BE2C (cell line): ENCODE results near the gene TFF3.

Experiments used
- DNase-seq: peaks from one replicate; pipeline ENCODE4 v3.0.0-alpha.2; 2020
- H3K27me3 ChIP-seq: fragments of 250-450 bp; sonication (Bioruptor Pico); 2 replicates; pipeline ENCODE4 v1.5.1; 2020; ENCODE audit warnings: mild to moderate bottlenecking
- H3K36me3 ChIP-seq: fragments of 250-450 bp; sonication (Bioruptor Pico); 2 replicates; pipeline ENCODE4 v1.5.1; 2020; ENCODE audit warnings: mild to moderate bottlenecking
- H3K4me1 ChIP-seq: fragments of 250-450 bp; sonication (Bioruptor Pico); 2 replicates; pipeline ENCODE4 v1.5.1; 2020
- H3K4me3 ChIP-seq: 2 replicates; pipeline ENCODE4 v1.5.1; 2011; ENCODE audit warnings: low read depth, low read length
- H3K9me3 ChIP-seq: fragments of 250-450 bp; sonication (Bioruptor Pico); 2 replicates; pipeline ENCODE4 v1.5.1; 2020
- TF ChIP-seq, protein P1 (sequence below): IDR thresholded peaks from 2 replicates; pipeline ENCODE4 v1.5.1; 2012; ENCODE audit warnings: mild to moderate bottlenecking, low read depth, low read length

Gene TFF3

DNA sequence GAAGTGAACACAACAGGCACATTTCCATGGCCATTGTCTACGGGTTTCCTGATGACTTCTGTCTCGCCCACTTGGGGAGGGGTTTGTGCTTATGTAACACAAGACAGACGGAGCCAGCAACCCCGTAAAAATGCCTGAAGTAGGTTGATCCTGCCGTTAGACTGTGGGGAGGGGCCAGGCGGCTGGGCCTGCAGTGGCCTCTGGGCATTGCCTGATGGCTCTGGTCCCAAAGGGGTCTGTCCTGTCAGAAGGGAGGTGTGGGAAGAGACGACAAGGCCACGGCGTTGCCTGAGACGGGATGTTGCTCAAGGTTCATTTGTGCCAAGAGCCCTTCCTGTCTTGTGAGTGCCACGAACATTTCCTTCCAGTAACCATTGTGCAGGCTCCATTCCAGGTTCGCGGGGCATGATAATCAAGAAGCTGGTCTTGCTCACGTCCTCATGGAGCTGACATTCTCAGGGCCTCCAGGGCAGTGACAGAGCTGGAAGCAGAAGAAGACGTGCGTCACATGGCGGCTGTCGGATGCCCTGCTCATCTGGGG, 51.5 kb downstream of the TFF3 start:
- peaks cover 9% of the 10 kb centered on the region; the same call in 1 of the 2 replicates for H3K4me1 ChIP-seq
- no peak for DNase-seq
- TF ChIP-seq, protein P1, sequence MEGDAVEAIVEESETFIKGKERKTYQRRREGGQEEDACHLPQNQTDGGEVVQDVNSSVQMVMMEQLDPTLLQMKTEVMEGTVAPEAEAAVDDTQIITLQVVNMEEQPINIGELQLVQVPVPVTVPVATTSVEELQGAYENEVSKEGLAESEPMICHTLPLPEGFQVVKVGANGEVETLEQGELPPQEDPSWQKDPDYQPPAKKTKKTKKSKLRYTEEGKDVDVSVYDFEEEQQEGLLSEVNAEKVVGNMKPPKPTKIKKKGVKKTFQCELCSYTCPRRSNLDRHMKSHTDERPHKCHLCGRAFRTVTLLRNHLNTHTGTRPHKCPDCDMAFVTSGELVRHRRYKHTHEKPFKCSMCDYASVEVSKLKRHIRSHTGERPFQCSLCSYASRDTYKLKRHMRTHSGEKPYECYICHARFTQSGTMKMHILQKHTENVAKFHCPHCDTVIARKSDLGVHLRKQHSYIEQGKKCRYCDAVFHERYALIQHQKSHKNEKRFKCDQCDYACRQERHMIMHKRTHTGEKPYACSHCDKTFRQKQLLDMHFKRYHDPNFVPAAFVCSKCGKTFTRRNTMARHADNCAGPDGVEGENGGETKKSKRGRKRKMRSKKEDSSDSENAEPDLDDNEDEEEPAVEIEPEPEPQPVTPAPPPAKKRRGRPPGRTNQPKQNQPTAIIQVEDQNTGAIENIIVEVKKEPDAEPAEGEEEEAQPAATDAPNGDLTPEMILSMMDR, result no peak

DNA sequence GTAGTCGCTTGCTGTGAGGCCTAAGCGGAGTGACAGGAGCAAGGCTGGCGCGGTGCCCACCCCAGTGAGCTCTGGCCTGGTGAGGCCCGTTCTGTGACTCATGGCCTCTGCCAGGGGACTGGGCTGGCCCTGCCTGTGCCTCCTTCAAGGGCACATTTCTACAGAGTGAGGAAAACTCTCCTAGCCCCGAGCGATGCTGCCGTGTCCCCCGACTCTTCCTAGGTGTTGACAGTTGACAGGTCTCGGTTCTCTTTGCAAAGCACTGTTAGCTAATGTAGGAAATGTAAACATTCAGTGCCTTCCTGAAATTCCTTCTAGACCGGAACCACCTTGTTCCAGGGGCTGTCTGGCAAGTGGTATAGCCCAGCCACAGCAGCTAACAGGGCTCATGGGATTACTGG, 52.4 kb downstream of the TFF3 start:
- Histone ChIP-seq H3K4me1 (peaks cover 9% of the 10 kb centered on the region; the same call in 1 of the 2 replicates), H3K9me3 (no peaks in the 10 kb centered on the region), H3K27me3 (no peaks in the 10 kb centered on the region), H3K36me3 (no peaks in the 10 kb centered on the region), H3K4me3 (no peak overlapping the region)
- TF ChIP-seq, protein P1, result no peak
- DNase-seq, result peak; percentile 76

More for the DNA sequence above, 51.5 kb downstream of the TFF3 start:
- H3K36me3 ChIP-seq, result no peaks in the 10 kb centered on the region
- H3K27me3 ChIP-seq, result no peaks in the 10 kb centered on the region
- no peak overlapping the region for H3K4me3 ChIP-seq
- no peaks in the 10 kb centered on the region for H3K9me3 ChIP-seq

DNA sequence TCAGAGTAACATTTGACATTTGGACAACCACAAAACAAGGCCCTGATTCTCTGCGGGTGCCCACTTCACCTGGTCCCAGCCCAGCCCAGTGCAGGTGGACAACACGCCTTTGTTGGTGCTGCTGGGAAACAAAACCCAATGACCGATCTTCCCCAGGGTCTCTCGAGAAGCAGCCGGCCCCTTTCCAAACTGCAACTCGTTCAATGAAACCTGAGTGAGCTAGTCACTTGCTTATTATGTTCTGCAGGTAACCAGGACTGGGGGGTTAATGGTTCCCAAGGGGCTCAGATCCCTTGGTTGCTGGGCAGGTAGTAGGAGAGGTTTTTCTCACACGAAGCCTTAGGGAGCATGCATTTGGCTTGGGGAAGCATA, 53.4 kb downstream of the TFF3 start:
- Histone ChIP-seq H3K27me3 (no peaks in the 10 kb centered on the region), H3K9me3 (no peaks in the 10 kb centered on the region), H3K36me3 (no peaks in the 10 kb centered on the region), H3K4me1 (peaks cover 13% of the 10 kb centered on the region), H3K4me3 (no peak overlapping the region)
- TF ChIP-seq, protein P1, result no peak
- no peak for DNase-seq
